Measurements from ENCODE around the gene PARP9.

The PARP9 gene

DNA sequence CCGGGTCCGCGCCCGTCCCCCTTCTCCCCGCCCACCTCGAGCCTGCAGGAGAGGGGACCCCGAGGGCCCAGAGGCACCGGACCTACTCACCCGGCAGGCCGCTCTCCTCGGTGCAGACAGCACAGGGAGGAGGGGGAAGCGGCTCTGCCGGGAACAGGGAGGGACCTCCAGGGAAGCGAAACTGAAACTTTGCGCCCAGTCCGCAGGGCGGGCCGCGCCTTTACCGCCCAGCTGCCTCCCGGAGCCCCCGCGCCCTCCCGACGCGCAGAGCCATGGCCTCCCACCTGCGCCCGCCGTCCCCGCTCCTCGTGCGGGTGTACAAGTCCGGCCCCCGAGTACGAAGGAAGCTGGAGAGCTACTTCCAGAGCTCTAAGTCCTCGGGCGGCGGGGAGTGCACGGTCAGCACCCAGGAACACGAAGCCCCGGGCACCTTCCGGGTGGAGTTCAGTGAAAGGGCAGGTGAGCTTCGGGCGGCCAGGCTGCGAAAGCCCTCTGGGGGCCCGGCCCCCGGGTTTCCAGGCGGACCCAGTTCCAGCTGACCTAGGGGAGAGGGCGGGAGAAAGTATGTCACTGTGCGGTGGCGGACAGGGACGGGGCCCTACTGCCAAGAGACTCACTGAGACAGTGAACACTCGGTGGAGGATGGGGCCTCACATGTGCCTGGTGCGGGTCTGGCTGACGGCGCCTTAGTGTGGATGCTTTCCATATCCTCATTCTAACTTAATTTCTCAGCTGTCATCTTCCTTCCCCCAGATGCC lies at the start of gene PARP9, which contains the start of gene DTX3L:
PARP9 (minus strand) TSS at position 146 of the 758 bp plus-strand sequence. CDS start 4,680 bp downstream, outside the sequence.
DTX3L (plus strand) TSS at position 184 of the 758 bp plus-strand sequence; CDS start at position 273, 89 bp downstream.
- DNase-seq (ENCODE audit: low spot score), result peak; percentile 50

DNA sequence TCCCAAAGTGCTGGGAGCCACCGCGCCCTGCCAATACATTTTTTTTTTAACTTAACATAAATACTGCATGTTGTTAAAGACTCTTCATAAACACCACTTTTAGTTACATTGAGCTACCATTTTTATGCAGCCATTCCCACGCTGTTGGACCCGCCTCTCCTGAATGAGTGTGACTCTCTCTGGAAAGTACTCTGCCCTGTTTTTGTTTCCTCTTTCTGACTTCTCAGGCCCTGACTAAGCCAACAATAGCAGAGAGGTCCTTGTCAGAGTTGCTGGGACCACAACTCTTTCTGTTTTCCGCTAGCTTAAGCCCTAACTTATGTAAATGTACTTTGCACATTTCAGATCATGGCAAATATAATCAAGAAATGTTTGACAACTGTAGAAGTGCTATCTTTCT lies 48.6 kb upstream of the PARP9 start:
- no peak for DNase-seq (ENCODE audit: low spot score)

DNA sequence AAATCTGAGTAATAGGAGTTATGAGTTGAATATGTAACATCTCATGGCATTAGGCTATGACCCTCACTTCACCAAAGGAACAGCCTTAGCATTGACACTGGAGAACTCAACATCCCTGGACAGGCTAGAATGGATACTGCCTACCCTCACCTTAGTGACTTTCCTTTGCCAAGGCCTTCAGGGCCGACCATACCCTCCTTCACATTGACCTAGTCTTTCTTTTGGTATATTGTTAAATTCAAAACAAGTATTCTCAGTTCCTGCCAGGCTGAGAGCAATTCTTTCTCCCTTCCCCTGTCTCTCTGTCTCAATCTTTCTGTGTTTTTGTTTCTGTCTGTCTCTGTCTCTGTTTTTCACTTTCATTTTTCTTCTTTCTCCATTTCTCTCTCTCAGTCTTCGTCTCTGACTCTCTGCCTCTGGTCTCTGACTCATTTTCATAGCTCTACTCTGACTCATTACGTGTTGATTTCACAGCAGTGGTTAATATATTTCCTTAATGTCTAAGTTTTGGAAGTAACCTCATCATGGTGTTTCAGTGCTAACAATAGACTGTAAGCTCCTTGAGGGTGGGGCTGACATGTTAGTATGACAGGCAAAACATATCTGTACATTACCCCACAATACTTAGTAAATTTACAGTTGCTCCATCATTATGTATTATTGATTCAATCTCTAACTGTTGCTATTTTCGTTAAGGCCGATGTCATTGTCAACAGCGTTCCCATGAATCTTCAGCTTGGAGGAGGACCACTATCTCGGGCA lies 45.9 kb upstream of the PARP9 start:
- DNase-seq (ENCODE audit: low spot score), result peak; percentile 12

DNA sequence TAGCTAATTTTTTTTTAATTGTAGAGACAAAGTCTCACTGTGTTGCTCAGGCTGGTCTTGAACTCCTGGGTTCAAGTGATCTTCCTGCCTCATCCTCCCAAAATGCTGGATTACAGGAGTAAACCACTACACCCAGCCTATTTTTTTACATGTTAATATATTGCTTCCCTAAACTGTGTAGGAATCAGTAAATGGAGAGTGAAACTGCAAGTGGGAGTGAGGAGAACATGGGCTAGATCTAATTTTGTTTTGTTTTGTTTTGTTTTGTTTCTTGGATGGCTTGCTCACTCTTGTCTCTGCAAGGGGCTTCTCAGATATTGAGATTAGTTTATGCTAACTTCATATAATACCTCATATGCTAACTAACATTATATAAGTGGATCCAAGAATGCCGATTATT lies 44.8 kb upstream of the PARP9 start:
- no peak for DNase-seq (ENCODE audit: low spot score)

DNA sequence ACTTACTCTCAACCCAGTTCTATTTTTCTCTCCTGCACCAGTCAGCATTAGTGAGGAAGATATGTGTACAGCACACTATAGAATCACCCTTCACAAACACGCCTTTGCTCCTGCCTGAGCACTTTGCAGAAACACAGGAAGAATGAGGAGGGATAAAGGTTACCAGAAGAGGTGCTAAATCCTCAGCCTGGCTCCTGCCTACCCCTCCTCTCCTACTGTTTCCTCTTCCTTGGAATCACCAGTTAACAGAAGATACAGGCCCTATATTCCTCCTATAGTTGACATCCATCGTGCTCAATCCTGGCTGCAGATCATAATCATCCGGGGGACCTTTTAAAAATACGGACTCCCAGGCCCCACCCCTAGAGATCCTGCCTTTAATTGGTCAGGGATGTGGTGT lies 42.2 kb upstream of the PARP9 start:
- DNase-seq (ENCODE audit: low spot score), result no peak

DNA sequence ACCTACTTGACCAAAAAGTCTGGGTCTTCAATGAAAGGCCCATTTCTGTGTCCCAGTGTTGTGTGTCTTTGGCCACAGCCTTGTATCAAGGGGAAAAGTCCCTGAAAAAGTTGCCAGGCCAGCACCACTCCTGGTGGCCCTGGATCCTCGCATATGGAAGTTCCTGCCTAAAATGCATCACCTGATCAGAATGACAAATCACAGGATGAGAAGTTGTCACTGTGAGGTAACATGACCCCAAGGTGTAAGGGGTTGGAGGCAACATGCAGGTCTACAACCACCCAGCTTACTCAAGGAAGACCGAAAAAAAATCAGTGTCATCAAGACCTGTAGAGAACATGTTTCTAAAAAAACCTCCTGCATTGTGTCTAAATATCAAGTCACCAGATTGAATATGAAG lies 39.0 kb upstream of the PARP9 start:
- no peak for DNase-seq (ENCODE audit: low spot score)

DNA sequence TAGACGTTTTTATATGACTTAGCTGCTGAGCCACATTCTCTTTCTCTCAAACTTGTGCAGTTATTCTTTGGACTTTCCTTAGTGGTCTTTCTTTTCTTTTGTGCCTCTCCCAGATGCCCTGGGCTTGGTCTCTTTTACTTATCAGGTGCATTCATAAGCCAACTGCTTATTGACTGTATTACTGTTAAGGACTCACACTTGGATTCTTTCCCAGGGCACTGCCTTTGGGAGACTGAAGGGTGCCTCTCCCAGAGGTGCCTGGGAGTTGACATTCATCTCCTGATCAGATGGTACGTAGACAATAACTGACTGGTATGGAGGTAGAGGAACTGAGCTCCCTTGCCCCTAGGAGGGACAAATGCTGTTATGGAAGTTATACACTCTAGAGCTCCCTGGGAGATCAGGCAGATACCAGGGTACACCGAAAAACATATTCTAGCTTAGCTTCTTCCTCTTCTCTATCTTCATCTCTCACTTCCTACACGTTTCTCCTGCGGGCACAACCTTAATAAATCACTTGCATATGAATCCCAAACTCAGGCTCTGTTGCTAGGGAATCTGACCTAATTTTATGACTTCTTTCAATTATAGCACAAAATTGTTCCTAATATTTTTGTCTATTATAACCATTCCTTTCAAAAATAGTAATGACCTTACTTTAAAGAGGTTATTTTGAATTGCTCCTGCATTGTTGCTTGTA lies 38.1 kb upstream of the PARP9 start:
- no peak for DNase-seq (ENCODE audit: low spot score)

DNA sequence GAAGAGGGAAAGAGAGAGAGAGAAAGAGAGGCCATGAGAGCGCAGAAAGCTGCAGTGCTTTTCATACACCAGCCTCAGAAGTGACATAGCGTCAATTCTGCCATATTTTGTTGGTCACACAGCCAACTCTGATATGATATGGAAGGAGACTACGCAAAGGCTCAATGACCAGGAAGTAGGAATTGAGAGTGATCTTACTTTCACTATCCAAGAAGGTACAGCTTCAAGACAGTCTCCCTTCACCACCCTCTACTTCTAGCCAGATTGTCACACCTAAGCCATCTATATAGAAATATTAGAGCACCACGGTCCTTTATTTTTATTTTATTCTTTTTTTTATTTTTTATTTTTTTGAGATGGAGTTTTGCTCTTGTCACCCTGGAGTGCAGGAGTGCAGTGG lies 34.5 kb upstream of the PARP9 start:
- no peak for DNase-seq (ENCODE audit: low spot score)

DNA sequence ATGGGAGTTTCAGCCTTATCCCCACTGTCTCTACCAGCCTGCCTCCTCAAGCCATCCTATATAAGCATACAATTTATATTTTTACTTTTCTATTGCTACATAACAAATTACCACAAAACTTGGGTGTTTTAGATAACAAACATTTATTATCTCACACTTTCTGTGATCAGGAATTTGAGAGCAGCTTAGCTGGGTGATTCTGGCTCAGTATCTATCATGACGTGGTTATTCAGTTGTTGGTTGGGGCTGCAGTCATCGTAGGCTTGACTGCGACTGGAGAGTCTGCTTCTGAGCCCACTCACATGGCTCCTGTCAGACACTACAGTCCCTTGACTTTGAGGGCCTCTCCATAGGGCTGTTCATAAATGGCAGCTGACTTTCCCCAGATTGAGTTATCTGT lies 34.1 kb upstream of the PARP9 start:
- DNase-seq (ENCODE audit: low spot score), result no peak

DNA sequence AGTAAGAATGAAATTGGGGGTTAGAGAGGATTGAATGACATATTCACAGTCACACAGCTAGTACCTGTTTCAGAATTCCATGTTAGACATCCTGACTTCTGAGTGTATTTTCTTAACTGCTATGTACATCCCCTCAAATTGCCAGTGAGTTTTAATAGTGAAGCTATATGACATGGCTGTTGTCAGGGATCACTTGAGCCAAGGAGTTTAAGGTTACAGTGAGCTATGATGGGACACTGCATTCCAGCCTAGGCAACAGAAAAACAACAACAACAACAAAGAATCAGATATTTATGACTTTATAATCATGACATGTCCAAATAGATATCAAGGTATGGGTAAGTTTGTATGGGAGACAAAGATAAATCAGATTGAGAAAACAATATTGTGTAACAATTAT lies 29.9 kb upstream of the PARP9 start:
- DNase-seq (ENCODE audit: low spot score), result no peak

DNA sequence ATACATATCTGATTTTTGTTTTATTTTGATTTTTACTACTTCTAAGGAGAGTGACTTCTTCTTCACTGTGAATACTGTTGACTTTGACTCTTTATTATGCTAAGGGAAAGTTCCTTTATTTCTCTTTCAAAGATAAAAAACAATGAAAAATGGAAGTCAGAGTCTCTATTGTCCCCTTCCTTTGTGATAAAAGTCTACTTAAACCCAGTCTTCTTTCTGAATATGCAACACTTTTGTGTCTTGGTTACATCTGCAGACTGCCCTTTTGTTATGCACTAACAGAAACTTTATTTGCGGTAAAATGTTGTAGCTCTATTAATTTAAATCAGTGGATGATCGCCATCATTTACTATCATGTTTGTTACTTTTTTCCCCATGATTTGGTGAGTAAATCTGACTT lies 26.5 kb upstream of the PARP9 start:
- no peak for DNase-seq (ENCODE audit: low spot score)

DNA sequence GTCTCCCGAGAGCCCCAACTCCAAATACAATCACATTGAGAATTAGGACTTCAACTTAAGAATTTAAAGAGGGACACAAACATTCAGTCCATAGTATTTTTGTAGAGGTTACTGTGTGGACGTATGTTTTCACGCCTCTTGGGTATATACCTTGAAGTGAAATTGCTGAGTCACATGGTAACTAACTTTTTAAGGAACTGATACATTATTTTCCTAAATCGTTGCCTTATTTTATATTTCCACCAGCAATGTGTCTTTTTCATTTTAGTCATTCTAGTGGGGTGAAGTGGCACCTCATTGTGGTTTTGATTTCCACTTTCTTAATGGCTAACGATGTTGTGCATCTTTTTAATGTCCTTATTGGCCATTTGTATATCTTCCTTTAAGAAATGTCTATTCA lies 25.2 kb upstream of the PARP9 start:
- no peak for DNase-seq (ENCODE audit: low spot score)

DNA sequence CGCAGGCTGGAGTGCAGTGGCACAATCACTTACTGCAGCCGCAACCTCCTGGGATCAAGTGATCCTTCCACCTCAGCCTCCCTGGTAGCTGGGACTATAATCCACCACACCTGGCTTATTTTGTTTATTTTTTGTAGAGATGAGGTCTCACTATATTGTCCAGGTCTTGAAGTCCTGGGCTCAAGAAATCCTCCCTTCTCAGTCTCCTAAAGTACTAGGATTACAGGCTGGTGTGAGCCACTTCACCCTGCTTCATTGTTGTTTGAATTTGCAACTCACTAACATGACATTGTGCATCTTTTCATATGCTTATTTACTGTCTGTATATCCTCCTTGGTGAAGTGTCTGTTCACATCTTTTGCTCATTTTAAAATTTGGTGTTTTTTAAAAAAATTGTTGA lies 23.5 kb upstream of the PARP9 start:
- no peak for DNase-seq (ENCODE audit: low spot score)

DNA sequence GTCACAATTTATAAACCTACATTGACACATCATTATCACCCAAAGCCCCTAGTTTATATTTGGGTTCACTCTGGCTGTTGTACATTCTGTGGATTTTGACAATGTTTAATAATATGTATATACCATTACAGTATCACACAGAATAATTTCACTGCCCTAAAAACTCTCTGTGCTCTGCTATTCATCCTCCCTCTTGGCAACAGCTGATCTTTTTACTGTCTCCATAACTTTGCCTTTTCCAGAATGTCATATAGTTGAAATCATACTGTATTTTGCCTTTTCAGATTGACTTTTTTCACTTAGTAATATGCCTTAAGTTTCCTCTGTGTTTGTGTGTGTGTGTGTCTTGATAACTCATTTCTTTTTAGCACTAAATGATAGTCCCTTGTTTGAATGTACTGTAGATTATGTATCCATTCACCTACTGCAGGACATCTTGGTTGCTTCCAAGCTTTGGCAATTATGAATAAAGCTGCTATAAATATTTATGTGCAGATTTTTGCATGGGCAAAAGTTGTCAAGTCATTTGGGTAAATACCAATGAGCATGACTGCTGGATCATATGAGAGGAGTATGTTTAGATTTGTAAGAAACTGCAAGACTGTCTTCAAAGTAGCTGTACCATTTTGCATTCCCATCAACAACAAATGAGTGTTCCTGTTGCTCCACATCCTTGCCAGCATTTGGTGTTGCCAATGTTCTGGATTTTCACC lies 22.8 kb upstream of the PARP9 start:
- DNase-seq (ENCODE audit: low spot score), result no peak

DNA sequence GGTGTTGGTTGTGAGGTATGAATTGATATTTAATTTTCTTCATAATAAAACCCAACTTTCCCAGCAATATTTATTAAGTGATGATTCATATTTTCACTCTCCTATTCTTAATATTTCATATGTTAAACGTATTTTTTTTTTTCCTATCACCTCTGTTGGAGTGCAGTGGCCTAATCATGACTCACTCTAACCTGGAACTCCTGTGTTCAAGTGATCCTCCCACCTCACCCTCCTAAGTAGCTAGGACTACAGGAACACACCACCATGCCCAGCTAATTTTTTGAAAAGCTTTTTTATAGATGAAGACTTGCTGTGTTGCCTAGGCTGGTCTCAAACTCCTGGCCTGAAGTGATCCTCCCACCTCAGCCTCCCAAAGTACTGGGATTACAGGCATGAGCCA lies 22.0 kb upstream of the PARP9 start:
- DNase-seq (ENCODE audit: low spot score), result no peak

DNA sequence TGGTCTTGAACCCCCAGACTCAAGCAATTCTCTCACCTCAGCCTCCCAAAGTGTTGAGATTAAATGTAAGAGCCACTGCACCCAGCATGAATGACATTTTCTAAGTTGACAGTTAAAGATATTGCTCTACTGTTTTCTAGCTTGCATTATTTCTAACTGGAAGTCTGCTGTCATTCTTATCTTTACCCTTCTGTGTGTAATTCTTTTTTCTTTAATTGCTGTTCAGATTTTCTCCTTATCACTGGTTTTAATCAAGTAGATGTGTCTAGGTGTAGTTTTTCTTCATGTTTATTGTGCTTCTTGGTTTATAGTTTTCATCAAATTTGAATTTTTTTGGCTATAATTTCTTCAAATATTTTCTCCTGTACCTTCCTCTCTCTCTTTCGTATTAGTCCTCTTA lies 18.3 kb upstream of the PARP9 start:
- DNase-seq (ENCODE audit: low spot score), result no peak

DNA sequence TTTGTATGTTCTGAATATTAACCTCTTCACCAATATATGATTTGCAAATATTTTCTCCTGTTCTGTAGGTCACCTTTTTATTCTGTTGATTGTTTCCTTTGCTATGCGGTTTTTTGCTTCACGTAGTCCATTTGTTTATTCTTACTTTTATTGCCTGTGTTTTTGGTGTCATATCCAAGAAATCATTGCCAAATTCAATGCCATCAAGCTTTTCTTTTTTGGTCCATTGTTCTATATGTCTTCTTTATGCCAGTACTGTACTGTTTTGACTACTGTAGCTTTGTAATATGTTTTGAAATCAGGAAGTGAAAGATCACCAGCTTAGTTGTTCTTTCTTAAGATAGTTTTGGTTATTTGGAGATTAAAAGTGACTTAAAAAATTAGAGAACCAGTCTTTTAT lies 17.5 kb upstream of the PARP9 start:
- no peak for DNase-seq (ENCODE audit: low spot score)

DNA sequence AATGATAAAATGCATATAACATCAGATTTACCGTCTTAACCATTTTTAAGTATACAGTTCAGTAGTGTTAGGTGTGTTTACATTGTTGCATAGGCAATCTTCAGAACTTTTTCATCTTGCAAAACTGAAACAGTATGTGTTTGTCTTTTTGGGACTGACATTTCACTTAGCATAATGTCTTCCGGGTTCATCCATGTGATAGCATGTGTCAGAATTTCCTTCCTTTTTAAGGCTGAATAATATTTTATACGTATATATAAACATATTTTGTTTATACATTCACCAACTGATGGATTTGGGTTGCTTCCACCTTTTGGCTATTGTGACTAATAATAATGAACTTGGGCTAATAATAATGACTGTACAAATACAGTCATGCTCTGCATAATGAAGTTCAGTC lies 16.4 kb upstream of the PARP9 start:
- no peak for DNase-seq (ENCODE audit: low spot score)

DNA sequence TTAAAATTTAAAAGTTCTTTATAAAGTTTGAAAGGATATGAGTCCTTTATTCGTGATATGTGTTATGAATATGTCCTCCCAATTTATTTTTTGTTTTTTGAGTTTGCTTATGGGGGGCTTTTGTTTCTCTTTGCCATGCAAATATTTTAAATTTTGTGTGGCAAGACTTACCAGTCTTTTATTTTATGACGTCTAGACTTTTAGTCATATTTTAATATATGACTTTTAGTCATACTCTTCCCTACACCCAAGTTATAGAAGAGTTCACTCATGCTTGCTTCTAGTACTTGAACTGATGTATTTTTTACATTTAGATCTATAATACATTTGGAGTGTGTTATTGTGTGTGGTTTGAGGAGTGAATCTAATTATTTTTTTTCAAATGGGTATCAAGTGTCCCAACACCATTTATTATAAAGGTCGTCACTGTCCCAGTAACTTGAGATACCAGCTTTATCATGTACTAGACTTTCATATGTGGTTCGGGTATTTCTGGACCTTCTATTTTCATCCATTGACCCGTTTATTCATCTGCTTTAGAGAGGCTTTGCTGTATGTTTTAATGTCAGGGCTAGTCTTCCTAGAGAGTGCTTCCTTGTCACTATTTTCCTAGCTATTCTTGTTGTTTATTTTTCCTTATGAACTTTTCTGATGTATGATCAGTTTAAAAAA lies 14.1 kb upstream of the PARP9 start:
- no peak for DNase-seq (ENCODE audit: low spot score)

DNA sequence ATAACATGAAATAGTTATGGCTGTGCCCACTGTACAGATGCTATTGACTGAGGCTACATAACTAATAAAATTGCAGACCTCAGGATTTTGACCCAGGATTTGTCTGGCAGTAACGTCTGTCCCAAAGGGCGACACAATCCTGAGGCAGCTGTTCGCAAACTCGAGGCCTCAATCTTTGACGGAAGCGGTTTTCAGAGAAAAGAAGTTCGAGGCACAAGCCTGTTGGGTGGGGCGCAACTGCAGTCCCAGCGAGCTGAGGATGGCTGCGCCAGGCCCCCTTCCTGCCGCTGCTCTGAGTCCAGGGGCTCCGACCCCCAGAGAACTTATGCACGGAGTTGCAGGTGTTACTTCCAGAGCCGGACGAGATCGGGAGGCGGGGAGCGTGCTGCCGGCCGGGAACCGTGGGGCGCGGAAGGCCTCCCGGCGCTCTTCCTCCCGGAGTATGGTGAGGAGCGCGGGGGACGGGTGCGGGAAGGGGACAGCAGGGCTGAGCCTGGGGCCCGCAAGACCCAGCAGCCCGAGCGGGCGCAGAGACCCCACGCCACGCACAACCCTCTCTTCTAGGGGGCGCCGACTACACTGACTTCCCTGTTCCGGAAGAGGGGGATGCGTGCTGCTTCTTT lies 13.4 kb upstream of the PARP9 start, which contains the start of gene PARP15:
PARP15 (plus strand) TSS at position 242 of the 623 bp plus-strand sequence; CDS start at position 260, 18 bp downstream.
- DNase-seq (ENCODE audit: low spot score), result no peak
